Measurements from ENCODE around the gene HTATIP2. TPM values are rescaled to one million over a fixed set of nuclear protein-coding genes. Genes with fewer than 3 reads are reported as not detected.
"Not testable (repeated sequence)": the region's sequence is repeated elsewhere in the genome, so short reads cannot be mapped to it uniquely, and the experiment has no call there.

The HTATIP2 gene
- total and polyA plus RNA-seq, 9 of the 15 experiments (the other 6 are each of a cell fraction or from before 2014, with no cell fraction given): 48.3 to 90.9 (median 64.4) TPM

DNA sequence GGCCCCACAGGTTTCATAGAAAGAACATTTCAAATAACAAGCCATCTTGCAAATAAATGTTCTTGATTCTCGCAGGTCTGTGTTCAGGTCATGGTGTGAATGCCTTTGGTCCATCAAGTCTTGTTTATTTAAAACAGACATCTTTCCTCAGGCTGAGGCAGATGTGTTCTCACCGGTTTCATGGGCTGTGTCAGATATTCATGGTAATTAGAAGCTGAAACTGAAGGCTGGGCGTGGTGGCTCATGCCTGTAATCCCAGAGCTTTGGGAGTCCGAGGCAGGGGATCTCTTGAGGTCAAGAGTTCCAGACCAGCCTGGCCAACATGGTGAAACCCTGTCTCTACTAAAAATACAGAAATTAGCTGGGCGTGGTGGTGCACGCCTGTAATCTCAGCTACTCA is 2.0 kb downstream of the HTATIP2 start:
- H3K4me3 ChIP-seq; H3K27me3 ChIP-seq (ENCODE audit: control insufficient read depth in 2 of 2, insufficient read depth in 2 of 2, low read length in 2 of 2); H3K9me1 ChIP-seq (ENCODE audit: control insufficient read depth, insufficient read depth, low read length); in situ Hi-C loops (cut with MboI); H4K20me1 ChIP-seq (replicated peaks; ENCODE audit: control insufficient read depth, insufficient read depth, low read length); FAIRE-seq; ATAC-seq; CTCF ChIA-PET (ENCODE audit: low intra/inter-chr PET ratio); H3K9me3 ChIP-seq (replicated peaks; ENCODE audit: control insufficient read depth, insufficient read depth, low read depth, low read length); BruUV-seq (replicated peaks); DNase-seq (ENCODE audit: extremely low read depth in 1 of 4, low spot score in 3 of 4); H3K9ac ChIP-seq (ENCODE audit: insufficient read depth in 1 of 2, low read depth in 2 of 2, low read length in 2 of 2); H2AFZ ChIP-seq (ENCODE audit: low read depth, low read length): not testable (repeated sequence)
- Histone ChIP-seq H3K79me2 (ENCODE audit: control insufficient read depth, insufficient read depth, low read length) (peaks cover 33% of the 10 kb centered on the region), H3K36me3 (ENCODE audit: control insufficient read depth, insufficient read depth, low read length) (peaks cover 22% of the 10 kb centered on the region), H3K4me2 (ENCODE audit: insufficient read depth, low read length) (peak overlapping the region; percentile 83; the same call in 1 of the 2 replicates), H3K27ac (ENCODE audit: extremely low read depth, low read depth, low read length) (peak overlapping the region; percentile 43; the same call in 2 of the 3 replicates), H3K4me1 (replicated peaks in 1 of 2; ENCODE audit: control insufficient read depth in 2 of 2, insufficient read depth in 2 of 2, low read length in 2 of 2) (peaks cover 17 to 57% of the 10 kb centered on the region in 2 experiments)
- peak; percentile 52 for TF ChIP-seq TBP (optimal IDR thresholded peaks at IDR 0.05; ENCODE audit: low read depth, low read length)
- intact Hi-C loops (cut with micrococcal nuclease): loop anchor here (2.0 kb wide), 1 partner anchor 21 kb away; the partner anchor contains the start of gene PRMT3
- 69% methylated on average over 4 of the region's 6 CpGs for WGBS (ENCODE audit: insufficient coverage, low coverage, missing lambda C conversion rate)
- POLR2A ChIA-PET: interaction anchor here (0.7 to 2.0 kb wide), 3 partner anchors 14 to 116 kb away, joined by 3 to 5 read pairs (median 3); no protein-coding TSS in a partner anchor

DNA sequence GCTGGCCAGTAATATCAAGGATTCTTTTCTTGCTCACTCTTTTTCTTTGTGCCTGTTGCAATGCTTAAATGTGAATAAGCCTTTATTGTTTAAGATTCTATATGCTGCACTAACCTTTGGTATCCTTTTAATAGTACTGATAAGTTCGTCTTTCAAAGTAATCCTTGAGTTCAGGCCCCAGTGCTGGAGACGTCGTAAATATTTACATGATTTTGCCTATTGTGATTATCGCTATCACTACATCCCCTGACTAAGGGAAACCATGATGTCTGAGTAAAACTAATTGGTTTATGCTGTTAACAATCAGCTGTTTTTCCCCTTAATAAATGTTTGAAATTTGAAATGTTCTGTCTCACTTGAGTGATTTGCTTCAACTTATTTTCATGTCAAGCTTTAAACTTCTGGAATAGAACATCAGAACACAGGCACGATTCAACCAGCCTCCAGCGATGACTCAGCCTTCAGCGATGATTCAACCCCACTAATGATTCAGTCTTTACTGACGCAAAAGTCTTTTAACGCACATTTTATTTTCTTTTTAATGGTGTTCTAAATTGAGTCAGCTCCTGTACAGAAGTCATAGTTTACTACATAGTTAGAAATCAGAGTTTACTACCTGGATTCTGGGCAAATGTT is 3.9 kb downstream of the HTATIP2 start:
- Histone ChIP-seq H3K79me2 (ENCODE audit: control insufficient read depth, insufficient read depth, low read length) (peaks cover 33% of the 10 kb centered on the region), H3K4me1 (replicated peaks in 1 of 2; ENCODE audit: control insufficient read depth in 2 of 2, insufficient read depth in 2 of 2, low read length in 2 of 2) (peaks cover 17 to 59% of the 10 kb centered on the region in 2 experiments), H4K20me1 (replicated peaks; ENCODE audit: control insufficient read depth, insufficient read depth, low read length) (no peaks in the 10 kb centered on the region), H3K9ac (ENCODE audit: insufficient read depth in 1 of 2, low read depth in 2 of 2, low read length in 2 of 2) (peak overlapping the region; percentile 38 to 67; a peak in 3 of 4 replicates), H3K4me3 (no peak overlapping the region), H3K27ac (ENCODE audit: extremely low read depth, low read depth, low read length) (peak overlapping the region; percentile 79), H3K27me3 (ENCODE audit: control insufficient read depth in 2 of 2, insufficient read depth in 2 of 2, low read length in 2 of 2) (no peaks in the 10 kb centered on the region), H3K4me2 (ENCODE audit: insufficient read depth, low read length) (peak overlapping the region; percentile 60), H2AFZ (ENCODE audit: low read depth, low read length) (peak overlapping the region; percentile 71), H3K9me3 (replicated peaks; ENCODE audit: control insufficient read depth, insufficient read depth, low read depth, low read length) (no peaks in the 10 kb centered on the region), H3K36me3 (ENCODE audit: control insufficient read depth, insufficient read depth, low read length) (peaks cover 29% of the 10 kb centered on the region), H3K9me1 (ENCODE audit: control insufficient read depth, insufficient read depth, low read length) (no peaks in the 10 kb centered on the region)
- in situ Hi-C loops (cut with MboI) (no loop called here), intact Hi-C loops (cut with micrococcal nuclease) (no loop called here)
- ChIA-PET POLR2A (interaction anchor here (0.6 to 2.0 kb wide), 5 partner anchors 8 to 358 kb away, joined by 3 to 5 read pairs (median 3); no protein-coding TSS in a partner anchor), CTCF (ENCODE audit: low intra/inter-chr PET ratio) (no interaction called here)
- peak; percentile 85 for FAIRE-seq
- DNase-seq (ENCODE audit: extremely low read depth in 1 of 4, low spot score in 3 of 4): peak; percentile 65 to 80 (median 74)
- ATAC-seq: peak; percentile 42
- BruUV-seq (replicated peaks): no TSS peak
- 3% methylated on average over 9 of the region's 9 CpGs for WGBS (ENCODE audit: insufficient coverage, low coverage, missing lambda C conversion rate)
- TF ChIP-seq JUND (IDR thresholded peaks at IDR 0.05; ENCODE audit: borderline replicate concordance, low read depth, low read length): peak; percentile 98
- peak; percentile 99 for TF ChIP-seq JUND (tag; IDR thresholded peaks at IDR 0.05; ENCODE audit: borderline replicate concordance, low read depth, low read length)
- TF ChIP-seq KDM4B (IDR thresholded peaks at IDR 0.05; ENCODE audit: borderline replicate concordance in 2 of 2, low read depth in 1 of 2): no peak
- no peak for TF ChIP-seq STAG1 (CRISPR knock-in tag; IDR thresholded peaks at IDR 0.05; ENCODE audit: borderline replicate concordance)
- no peak for TF ChIP-seq NR4A1 (CRISPR knock-in tag; IDR thresholded peaks at IDR 0.05)
- no peak for TF ChIP-seq NR4A1 (tag; IDR thresholded peaks at IDR 0.05)
- TF ChIP-seq ZNF395 (CRISPR knock-in tag; IDR thresholded peaks at IDR 0.05): 0 out of 2 replicates have a peak, but pooled peaks have one; percentile 33
- no peak for TF ChIP-seq MITF (IDR thresholded peaks at IDR 0.05)
- no peak for TF ChIP-seq ZNF830 (CRISPR knock-in tag; IDR thresholded peaks at IDR 0.05)

All from K562 (cell line).